H1 (cell line): Measurements from ENCODE around the gene MAFB.

Source experiments
- CTCF ChIP-seq, 3 experiments: IDR thresholded peaks; 1 replicate in 2 of 3; 2 replicates in 1 of 3; pipeline versions ENCODE4 v1.5.1 to v1.6.1; 2011; ENCODE audit warnings: low read length in 3 of 3, mild to moderate bottlenecking in 3 of 3, inconsistent platforms in 2 of 3, low read depth in 1 of 3, moderate library complexity in 1 of 3; ENCODE audit not compliant: insufficient read depth in 1 of 3; ENCODE audit errors: control extremely low read depth in 1 of 3
- EGR1 ChIP-seq: IDR thresholded peaks from 2 replicates; pipeline ENCODE4 v1.6.1; 2011; ENCODE audit warnings: low read depth, low read length, borderline replicate concordance
- EP300 ChIP-seq, 2 experiments: IDR thresholded peaks; 1 replicate in 1 of 2; 2 replicates in 1 of 2; pipeline ENCODE4 v1.6.1; 2011 to 2012; ENCODE audit warnings: low read depth in 2 of 2, low read length in 2 of 2, mild to moderate bottlenecking in 2 of 2, borderline replicate concordance in 1 of 2, inconsistent platforms in 1 of 2, moderate library complexity in 1 of 2
- EZH2 ChIP-seq: fragments of 200-600 bp; sonication (generic); IDR thresholded peaks from 2 replicates; pipeline ENCODE4 v1.7.1; 2012; ENCODE audit warnings: low read depth, mild to moderate bottlenecking, moderate library complexity, low read length, inconsistent platforms; ENCODE audit not compliant: severe bottlenecking
- GTF2F1 ChIP-seq: IDR thresholded peaks from 2 replicates; pipeline ENCODE4 v1.6.1; 2012; ENCODE audit warnings: low read depth, low read length, improper control_type of control experiment, borderline replicate concordance
- MAFK ChIP-seq: IDR thresholded peaks from 2 replicates; pipeline ENCODE4 v1.6.1; 2012; ENCODE audit warnings: low read depth, mild to moderate bottlenecking, improper control_type of control experiment, low read length
- NRF1 ChIP-seq: IDR thresholded peaks from 2 replicates; pipeline ENCODE4 v1.6.1; 2011; ENCODE audit warnings: mild to moderate bottlenecking, low read depth, low read length, improper control_type of control experiment
- POLR2AphosphoS5 ChIP-seq: IDR thresholded peaks from 2 replicates; pipeline ENCODE4 v1.6.1; 2011; ENCODE audit warnings: low read depth, low read length
- RAD21 ChIP-seq, 2 experiments: IDR thresholded peaks in 1 of 2; conservative IDR thresholded peaks in 1 of 2; 2 replicates each; pipeline ENCODE4 v1.6.1; 2011; ENCODE audit warnings: low read depth in 2 of 2, low read length in 2 of 2, improper control_type of control experiment in 1 of 2, inconsistent platforms in 1 of 2, mild to moderate bottlenecking in 1 of 2, moderate library complexity in 1 of 2
- RXRA ChIP-seq: IDR thresholded peaks from 2 replicates; pipeline ENCODE4 v1.6.1; 2011; ENCODE audit warnings: low read depth, mild to moderate bottlenecking, low read length, moderate library complexity; ENCODE audit not compliant: insufficient read depth
- SP1 ChIP-seq: IDR thresholded peaks from 2 replicates; pipeline ENCODE4 v1.6.1; 2011; ENCODE audit warnings: low read depth, low read length
- TF ChIP-seq, protein P1 (sequence below): IDR thresholded peaks from 2 replicates; pipeline ENCODE4 v1.6.1; 2012; ENCODE audit warnings: inconsistent platforms

GRCh38 chr20:40694246-40694645, 5.2 kb upstream of the MAFB start:
- TF ChIP-seq EGR1, result no peak
- no peak for TF ChIP-seq CTCF (IDR thresholded peaks at IDR 0.05; ENCODE audit: control extremely low read depth in 1 of 3, insufficient read depth in 1 of 3, low read depth in 1 of 3, low read length in 3 of 3)
- no peak for TF ChIP-seq NRF1
- TF ChIP-seq EP300 (IDR thresholded peaks at IDR 0.05; ENCODE audit: borderline replicate concordance in 1 of 2, low read depth in 2 of 2, low read length in 2 of 2), result no peak
- no peak for TF ChIP-seq EZH2
- TF ChIP-seq RXRA, result no peak
- TF ChIP-seq SP1, result no peak
- no peak for TF ChIP-seq RAD21 (IDR thresholded peaks at IDR 0.05 in 1 of 2, conservative IDR thresholded peaks at IDR 0.05 in 1 of 2; ENCODE audit: low read depth in 2 of 2, low read length in 2 of 2)
- TF ChIP-seq, protein P1, sequence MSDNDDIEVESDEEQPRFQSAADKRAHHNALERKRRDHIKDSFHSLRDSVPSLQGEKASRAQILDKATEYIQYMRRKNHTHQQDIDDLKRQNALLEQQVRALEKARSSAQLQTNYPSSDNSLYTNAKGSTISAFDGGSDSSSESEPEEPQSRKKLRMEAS, result no peak
- TF ChIP-seq POLR2AphosphoS5, result no peak
- TF ChIP-seq GTF2F1, result no peak
- no peak for TF ChIP-seq MAFK
